IPS-18a (cell line): ENCODE results near the gene XRCC3.
"Not testable (repeated sequence)": the region's sequence is repeated elsewhere in the genome, so short reads cannot be mapped to it uniquely, and the experiment has no call there.

Experiments
- H3K27ac ChIP-seq: one replicate; pipeline ENCODE4 v1.5.1; 2013; ENCODE audit warnings: low read length
- H3K27me3 ChIP-seq: one replicate; pipeline ENCODE4 v1.6.1; 2013; ENCODE audit warnings: mild to moderate bottlenecking, low read length; ENCODE audit not compliant: control insufficient read depth, insufficient read depth
- H3K36me3 ChIP-seq: one replicate; pipeline ENCODE4 v1.6.1; 2013; ENCODE audit warnings: low read depth, low read length; ENCODE audit not compliant: control insufficient read depth
- H3K4me1 ChIP-seq: one replicate; pipeline ENCODE4 v1.6.1; 2013; ENCODE audit warnings: low read depth, low read length; ENCODE audit not compliant: control insufficient read depth
- H3K4me3 ChIP-seq: one replicate; pipeline ENCODE4 v1.5.1; 2013; ENCODE audit warnings: low read length
- H3K9ac ChIP-seq: one replicate; pipeline ENCODE4 v1.6.1; 2013; ENCODE audit warnings: mild to moderate bottlenecking, low read length, moderate library complexity
- H3K9me3 ChIP-seq: one replicate; pipeline ENCODE4 v1.6.1; 2013; ENCODE audit warnings: low read depth, low read length; ENCODE audit not compliant: control insufficient read depth

XRCC3 gene

DNA sequence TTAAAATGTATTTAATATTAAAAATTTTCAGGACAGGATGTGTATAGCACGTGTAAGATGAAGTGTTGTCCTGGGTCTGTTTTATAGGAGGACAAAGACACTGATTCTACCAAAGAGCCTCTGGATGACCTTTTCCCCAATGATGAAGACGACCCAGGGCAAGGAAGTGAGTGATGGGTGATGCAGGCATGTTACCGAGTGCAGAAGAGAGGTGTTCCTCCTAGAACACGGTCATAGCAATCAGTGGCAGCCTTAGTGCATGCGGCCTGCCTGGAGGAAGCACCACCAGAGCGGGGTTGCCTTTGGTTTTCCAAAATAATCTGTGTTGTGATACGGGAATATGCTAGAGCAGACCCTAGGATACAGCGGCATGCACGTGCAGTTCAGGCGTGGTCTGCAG lies 53.2 kb downstream of the XRCC3 start:
- Histone ChIP-seq H3K4me3 (no peak overlapping the region), H3K9me3 (no peaks in the 10 kb centered on the region), H3K27ac (no peak overlapping the region), H3K27me3 (no peaks in the 10 kb centered on the region), H3K4me1 (no peaks in the 10 kb centered on the region), H3K36me3 (peaks cover 53% of the 10 kb centered on the region), H3K9ac (no peak overlapping the region)

DNA sequence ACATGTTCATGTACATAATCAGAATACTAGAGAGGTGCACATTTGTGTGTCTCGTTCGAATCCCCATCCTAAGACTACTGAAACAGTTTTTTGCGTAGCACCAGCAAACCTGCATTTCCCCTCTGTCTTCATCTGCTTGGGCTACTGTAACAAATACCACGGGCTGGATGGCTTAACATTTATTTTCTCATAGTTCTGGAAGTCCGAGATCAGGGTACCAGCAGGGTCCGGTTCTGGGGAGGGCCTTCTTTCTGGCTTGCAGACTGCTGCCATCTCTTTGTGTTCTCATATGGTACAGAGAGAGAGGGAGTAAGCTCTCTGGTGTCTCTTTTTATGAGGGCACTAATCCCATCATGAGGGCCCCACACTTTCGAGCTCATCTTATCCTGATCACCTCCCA lies 55.6 kb downstream of the XRCC3 start:
- H3K27me3 ChIP-seq: no peaks in the 10 kb centered on the region
- no peak overlapping the region for H3K9ac ChIP-seq
- H3K4me1 ChIP-seq: no peaks in the 10 kb centered on the region
- H3K27ac ChIP-seq: no peak overlapping the region
- no peak overlapping the region for H3K4me3 ChIP-seq
- H3K9me3 ChIP-seq: no peaks in the 10 kb centered on the region
- H3K36me3 ChIP-seq: peaks cover 69% of the 10 kb centered on the region

DNA sequence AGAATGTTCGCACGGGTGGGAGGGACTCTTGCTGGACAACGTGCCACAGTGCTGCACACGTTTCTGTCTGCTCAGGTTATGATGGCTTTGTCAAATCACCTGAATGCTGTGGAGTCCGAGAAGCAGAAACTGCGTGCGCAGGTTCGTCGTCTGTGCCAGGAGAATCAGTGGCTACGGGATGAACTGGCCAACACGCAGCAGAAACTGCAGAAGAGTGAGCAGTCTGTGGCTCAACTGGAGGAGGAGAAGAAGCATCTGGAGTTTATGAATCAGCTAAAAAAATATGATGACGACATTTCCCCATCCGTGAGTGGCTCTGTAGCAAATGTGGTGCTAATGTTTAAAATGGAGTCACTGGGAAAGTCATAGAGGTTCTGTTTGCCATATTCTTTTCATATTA lies 57.8 kb downstream of the XRCC3 start:
- Histone ChIP-seq H3K4me3 (no peak overlapping the region), H3K36me3 (peaks cover 58% of the 10 kb centered on the region)

DNA sequence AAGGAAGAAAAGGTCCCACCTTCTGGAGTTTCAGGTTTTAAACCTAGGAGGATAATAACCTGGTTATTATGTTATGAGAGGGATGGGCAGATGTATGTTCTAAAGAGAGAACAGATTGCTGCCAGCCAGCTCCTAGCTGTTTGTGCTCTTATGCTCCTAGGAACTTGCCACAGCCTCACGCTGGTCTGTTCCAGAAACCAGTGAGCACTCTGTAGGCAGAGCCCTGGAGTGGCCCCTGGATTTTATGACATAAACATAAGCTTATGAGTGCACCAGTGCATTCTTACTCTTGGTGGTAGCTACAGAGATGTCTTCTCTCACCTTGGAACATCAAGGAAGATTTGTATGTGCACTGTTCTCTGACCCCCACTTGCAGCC lies 58.5 kb downstream of the XRCC3 start:
- Histone ChIP-seq H3K4me1 (no peaks in the 10 kb centered on the region), H3K4me3 (no peak overlapping the region), H3K36me3 (peaks cover 52% of the 10 kb centered on the region), H3K9me3 (no peaks in the 10 kb centered on the region), H3K27ac (no peak overlapping the region), H3K9ac (no peak overlapping the region), H3K27me3 (no peaks in the 10 kb centered on the region)

More for the DNA sequence above, 57.8 kb downstream of the XRCC3 start:
- Histone ChIP-seq H3K9ac (no peak overlapping the region), H3K27ac (no peak overlapping the region), H3K9me3 (no peaks in the 10 kb centered on the region), H3K4me1 (no peaks in the 10 kb centered on the region), H3K27me3 (no peaks in the 10 kb centered on the region)

DNA sequence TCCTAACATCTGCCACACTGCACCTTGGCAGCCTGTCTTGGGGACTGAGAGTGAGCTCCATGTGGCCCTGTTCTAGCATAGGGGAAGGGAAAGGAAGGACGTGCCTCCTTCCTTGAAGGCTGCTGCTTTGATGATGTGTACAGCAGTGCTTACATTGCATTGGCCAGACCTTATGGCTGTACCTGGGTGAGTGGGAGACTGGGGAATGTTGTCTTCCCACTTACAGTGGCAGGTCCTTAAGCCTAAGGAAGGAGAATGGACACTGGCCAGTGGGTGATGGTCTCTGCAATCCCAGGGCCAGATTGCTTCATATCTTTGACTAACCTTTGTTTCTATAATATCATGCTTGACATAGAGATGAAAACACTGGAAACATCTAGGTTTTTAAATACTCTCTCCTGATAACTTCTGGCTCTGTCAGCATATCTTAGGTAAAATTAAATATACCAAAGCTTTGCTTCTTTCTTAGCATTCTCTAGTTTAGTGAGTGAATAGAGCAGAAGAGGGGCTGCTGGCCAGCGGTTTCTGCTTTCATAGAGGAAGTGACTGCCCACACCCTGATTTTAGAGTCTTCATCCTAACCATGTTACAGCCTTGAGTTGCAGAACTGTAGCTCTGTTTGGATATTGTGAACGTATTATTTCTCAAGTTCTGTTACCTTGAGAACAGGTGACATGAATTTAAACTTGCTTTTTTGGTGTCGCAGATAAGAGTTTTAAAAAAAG lies 59.1 kb downstream of the XRCC3 start:
- H3K9ac ChIP-seq: no peak overlapping the region
- H3K9me3 ChIP-seq: no peaks in the 10 kb centered on the region
- H3K27ac ChIP-seq: no peak overlapping the region
- no peaks in the 10 kb centered on the region for H3K27me3 ChIP-seq
- H3K4me3 ChIP-seq: no peak overlapping the region
- H3K4me1 ChIP-seq: no peaks in the 10 kb centered on the region
- peaks cover 51% of the 10 kb centered on the region for H3K36me3 ChIP-seq

DNA sequence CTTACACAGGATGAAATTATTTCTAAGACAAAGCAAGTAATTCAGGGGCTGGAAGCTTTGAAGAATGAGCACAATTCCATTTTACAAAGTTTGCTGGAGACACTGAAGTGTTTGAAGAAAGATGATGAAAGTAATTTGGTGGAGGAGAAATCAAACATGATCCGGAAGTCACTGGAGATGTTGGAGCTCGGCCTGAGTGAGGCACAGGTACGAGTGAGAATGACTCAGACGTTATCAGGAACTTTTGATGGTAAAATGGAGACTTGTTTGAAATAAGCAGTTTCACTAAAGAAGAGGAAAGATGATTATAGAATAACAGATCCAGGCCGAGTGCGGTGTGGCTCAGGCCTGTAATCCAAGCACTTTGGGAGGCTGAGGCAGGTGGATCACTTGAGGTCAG lies 60.6 kb downstream of the XRCC3 start:
- no peaks in the 10 kb centered on the region for H3K9me3 ChIP-seq
- H3K4me1 ChIP-seq: no peaks in the 10 kb centered on the region
- no peak overlapping the region for H3K27ac ChIP-seq
- no peak overlapping the region for H3K9ac ChIP-seq
- no peaks in the 10 kb centered on the region for H3K27me3 ChIP-seq
- H3K36me3 ChIP-seq: peaks cover 43% of the 10 kb centered on the region
- H3K4me3 ChIP-seq: no peak overlapping the region

DNA sequence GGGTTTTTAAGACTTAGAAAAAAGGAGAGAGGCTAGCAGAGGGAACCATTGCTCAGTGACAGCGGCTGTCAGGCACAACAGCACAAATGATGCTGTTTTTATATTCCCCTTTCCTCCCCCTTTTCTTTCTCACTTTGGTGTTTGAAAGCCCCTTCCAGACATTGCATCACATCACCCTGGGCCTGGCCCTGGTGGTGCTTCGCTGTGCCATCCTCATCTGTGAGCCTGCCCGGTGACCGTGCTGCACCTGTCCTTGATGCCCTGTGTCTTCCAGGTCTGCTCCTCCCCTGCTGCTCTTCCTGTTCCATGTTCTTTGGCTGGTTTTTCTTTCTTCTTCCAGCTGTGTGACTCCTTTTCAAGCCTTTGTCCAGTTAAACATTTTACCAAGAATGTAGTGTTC lies 61.4 kb downstream of the XRCC3 start:
- Histone ChIP-seq H3K27ac (no peak overlapping the region), H3K4me3 (no peak overlapping the region), H3K9ac (no peak overlapping the region), H3K9me3 (no peaks in the 10 kb centered on the region), H3K4me1 (no peaks in the 10 kb centered on the region), H3K36me3 (peaks cover 38% of the 10 kb centered on the region), H3K27me3 (no peaks in the 10 kb centered on the region)

DNA sequence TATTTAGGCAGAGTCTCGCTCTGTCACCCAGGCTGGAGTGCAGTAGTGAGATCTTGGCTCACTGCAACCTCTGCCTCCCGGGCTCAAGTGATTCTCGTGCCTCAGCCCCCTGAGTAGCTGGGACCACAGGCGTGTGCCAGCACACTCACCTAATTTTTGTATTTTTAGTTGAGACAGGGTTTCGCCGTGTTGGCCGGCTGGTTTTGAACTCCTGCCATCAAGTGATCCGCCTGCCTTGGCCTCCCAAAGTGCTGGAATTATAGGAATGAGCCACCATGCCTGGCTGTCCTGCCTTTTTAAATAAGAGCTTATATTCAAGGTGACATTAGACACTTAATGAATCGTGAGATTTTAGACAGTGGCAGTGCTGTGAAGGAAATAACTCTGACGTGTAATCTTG lies 61.9 kb downstream of the XRCC3 start:
- peaks cover 38% of the 10 kb centered on the region for H3K36me3 ChIP-seq
- H3K4me1 ChIP-seq, H3K27me3 ChIP-seq, H3K9me3 ChIP-seq, H3K9ac ChIP-seq, H3K27ac ChIP-seq, H3K4me3 ChIP-seq: not testable (repeated sequence)

DNA sequence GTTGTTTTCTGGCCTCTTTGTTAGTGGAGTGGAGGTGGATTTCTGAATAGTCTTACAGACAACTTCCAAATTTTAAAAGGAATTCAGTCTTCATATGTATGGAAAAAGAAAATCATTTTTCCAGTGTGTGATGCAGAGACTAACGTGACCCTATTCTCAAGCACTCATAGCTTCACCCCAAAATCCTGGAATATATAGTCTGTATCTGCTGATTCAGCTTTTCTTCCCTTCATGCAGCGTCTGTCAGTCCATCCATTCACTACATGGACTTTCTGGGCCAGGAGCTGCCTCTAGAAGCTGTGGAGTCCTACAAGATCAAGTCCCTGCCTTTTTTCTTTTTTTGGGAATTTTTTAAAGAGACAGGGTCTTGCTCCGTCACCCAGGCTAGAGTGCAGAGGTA lies 62.4 kb downstream of the XRCC3 start:
- Histone ChIP-seq H3K4me3 (no peak overlapping the region), H3K36me3 (peaks cover 33% of the 10 kb centered on the region), H3K27ac (no peak overlapping the region), H3K27me3 (no peaks in the 10 kb centered on the region), H3K9ac (no peak overlapping the region), H3K9me3 (no peaks in the 10 kb centered on the region), H3K4me1 (no peaks in the 10 kb centered on the region)

DNA sequence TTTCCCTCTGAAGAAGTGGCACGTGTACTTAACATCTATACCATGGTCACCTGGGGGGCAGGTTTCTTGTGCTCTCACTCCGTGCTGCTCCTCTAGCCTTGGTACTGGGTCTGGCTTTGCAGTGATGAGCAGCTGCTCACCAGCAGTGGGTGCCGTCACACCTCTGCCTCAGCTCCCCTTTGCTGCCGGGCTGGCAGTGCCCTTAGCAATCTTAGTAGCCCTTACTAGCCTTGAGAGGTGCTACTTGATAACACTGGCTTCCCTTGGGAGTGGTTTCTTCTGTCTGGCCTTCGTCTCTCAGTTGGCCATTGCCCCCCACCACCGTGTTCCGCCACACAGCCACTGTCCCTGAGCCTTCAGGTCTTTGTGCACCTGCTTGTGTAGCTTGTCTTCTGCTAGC lies 63.7 kb downstream of the XRCC3 start:
- H3K36me3 ChIP-seq: peaks cover 21% of the 10 kb centered on the region
- no peak overlapping the region for H3K4me3 ChIP-seq
- no peaks in the 10 kb centered on the region for H3K27me3 ChIP-seq
- no peaks in the 10 kb centered on the region for H3K9me3 ChIP-seq
- H3K4me1 ChIP-seq: no peaks in the 10 kb centered on the region
- no peak overlapping the region for H3K27ac ChIP-seq
- H3K9ac ChIP-seq: no peak overlapping the region

DNA sequence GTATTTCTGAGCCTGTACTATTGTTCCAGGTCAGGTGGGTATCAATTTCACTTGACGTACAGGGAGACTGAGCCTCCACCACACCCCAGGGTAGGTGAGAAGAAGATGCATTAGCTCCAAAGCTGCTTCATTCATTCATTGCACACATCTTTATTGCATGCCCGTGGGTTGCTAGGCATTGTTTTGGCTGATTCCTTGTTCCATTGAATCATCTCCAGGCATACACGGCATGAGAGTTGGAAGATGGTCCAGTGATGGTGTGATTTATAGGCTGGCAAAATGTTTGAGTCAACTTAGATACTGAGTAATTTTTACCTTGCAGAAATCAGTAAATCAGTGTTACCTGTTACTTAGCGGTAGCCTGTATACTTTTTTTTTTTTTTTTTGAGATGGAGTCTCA lies 65.0 kb downstream of the XRCC3 start:
- peaks cover 9% of the 10 kb centered on the region for H3K36me3 ChIP-seq
- H3K27me3 ChIP-seq: no peaks in the 10 kb centered on the region
- no peaks in the 10 kb centered on the region for H3K9me3 ChIP-seq
- no peak overlapping the region for H3K4me3 ChIP-seq
- H3K27ac ChIP-seq: no peak overlapping the region
- H3K9ac ChIP-seq: no peak overlapping the region
- H3K4me1 ChIP-seq: no peaks in the 10 kb centered on the region

DNA sequence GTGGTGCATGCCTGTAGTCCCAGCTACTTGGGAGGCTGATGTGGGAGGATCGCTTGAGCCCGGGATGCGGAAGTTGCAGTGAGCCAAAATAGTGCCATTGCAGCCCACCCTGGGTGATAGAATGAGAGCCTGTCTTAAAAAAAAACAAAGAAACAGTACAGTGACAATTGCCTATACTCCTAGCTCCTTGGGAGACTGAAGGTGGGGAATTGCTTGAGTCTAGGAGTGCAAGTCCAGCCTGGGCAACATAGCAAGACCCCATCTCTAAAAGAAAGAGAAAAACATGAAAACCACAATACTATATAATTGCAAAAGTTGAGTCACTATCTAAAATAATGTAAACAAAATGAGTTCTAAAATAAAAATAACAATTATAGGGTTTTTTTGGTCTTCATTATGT lies 66.2 kb downstream of the XRCC3 start:
- H3K27me3 ChIP-seq: no peaks in the 10 kb centered on the region
- H3K36me3 ChIP-seq: no peaks in the 10 kb centered on the region
- no peaks in the 10 kb centered on the region for H3K4me1 ChIP-seq
- H3K9ac ChIP-seq: no peak overlapping the region
- no peak overlapping the region for H3K27ac ChIP-seq
- H3K9me3 ChIP-seq: no peaks in the 10 kb centered on the region
- no peak overlapping the region for H3K4me3 ChIP-seq
